DND-41 (cell line): Measurements from ENCODE around the gene CDCP1.
"Not testable (repeated sequence)": the region's sequence is repeated elsewhere in the genome, so short reads cannot be mapped to it uniquely, and the experiment has no call there.

ENCODE experiments used
- ATAC-seq: fragments of 200-7000 bp; cut with Tn5 transposase; 3 replicates; pipeline ENCODE4 v1.9.1; 2021; ENCODE audit warnings: low read depth; ENCODE audit not compliant: insufficient read depth
- DNase-seq: peaks from one replicate; pipeline ENCODE4 v3.0.0-alpha.2; 2020
- H2AFZ ChIP-seq: 2 replicates; pipeline ENCODE4 v1.6.0; 2012; ENCODE audit warnings: low read depth, low read length
- H3K27ac ChIP-seq: 2 replicates; pipeline ENCODE4 v1.5.1; 2012; ENCODE audit warnings: low read length, inconsistent platforms
- H3K27me3 ChIP-seq: fragments of 200-600 bp; sonication (generic); 2 replicates; pipeline ENCODE4 v1.6.0; 2012; ENCODE audit warnings: low read length, mild to moderate bottlenecking, inconsistent platforms; ENCODE audit not compliant: insufficient read depth, poor library complexity
- H3K36me3 ChIP-seq: 2 replicates; pipeline ENCODE4 v1.5.1; 2012; ENCODE audit warnings: low read length, inconsistent platforms; ENCODE audit not compliant: insufficient read depth
- H3K4me1 ChIP-seq: 2 replicates; pipeline ENCODE4 v1.5.1; 2012; ENCODE audit warnings: mild to moderate bottlenecking, low read length; ENCODE audit not compliant: insufficient read depth
- H3K4me2 ChIP-seq: 2 replicates; pipeline ENCODE4 v1.6.0; 2012; ENCODE audit warnings: mild to moderate bottlenecking, moderate library complexity, low read length, inconsistent platforms; ENCODE audit not compliant: insufficient read depth
- H3K4me3 ChIP-seq, 2 experiments: fragments of 200-600 bp in 1 of 2; shearing (Covaris generic) in 1 of 2; 2 replicates each; pipeline ENCODE4 v1.5.1; 2012 to 2016; ENCODE audit warnings: inconsistent platforms in 2 of 2, low read length in 2 of 2, mild to moderate bottlenecking in 2 of 2, low read depth in 1 of 2, moderate library complexity in 1 of 2
- H3K79me2 ChIP-seq: 2 replicates; pipeline ENCODE4 v1.6.0; 2012; ENCODE audit warnings: low read length, inconsistent platforms; ENCODE audit not compliant: insufficient read depth
- H3K9ac ChIP-seq: 2 replicates; pipeline ENCODE4 v1.6.0; 2012; ENCODE audit warnings: low read depth, mild to moderate bottlenecking, inconsistent platforms, low read length, moderate library complexity
- H3K9me3 ChIP-seq: 2 replicates; pipeline ENCODE4 v1.5.1; 2012; ENCODE audit warnings: low read length, moderate library complexity, mild to moderate bottlenecking, inconsistent platforms; ENCODE audit not compliant: insufficient read depth, severe bottlenecking
- H4K20me1 ChIP-seq: 2 replicates; pipeline ENCODE4 v1.6.0; 2012; ENCODE audit warnings: low read length; ENCODE audit not compliant: insufficient read depth
- EZH2 ChIP-seq: IDR thresholded peaks from 3 replicates; pipeline ENCODE4 v1.6.1; 2012; ENCODE audit warnings: borderline replicate concordance, low read depth, mild to moderate bottlenecking, moderate library complexity, low read length, inconsistent platforms; ENCODE audit not compliant: severe bottlenecking
- TF ChIP-seq, protein P1 (sequence below): IDR thresholded peaks from 2 replicates; pipeline ENCODE4 v1.5.1; 2012; ENCODE audit warnings: borderline replicate concordance, low read length, moderate library complexity, mild to moderate bottlenecking; ENCODE audit not compliant: poor library complexity, severe bottlenecking; ENCODE audit errors: extremely low read depth

CDCP1 gene

DNA sequence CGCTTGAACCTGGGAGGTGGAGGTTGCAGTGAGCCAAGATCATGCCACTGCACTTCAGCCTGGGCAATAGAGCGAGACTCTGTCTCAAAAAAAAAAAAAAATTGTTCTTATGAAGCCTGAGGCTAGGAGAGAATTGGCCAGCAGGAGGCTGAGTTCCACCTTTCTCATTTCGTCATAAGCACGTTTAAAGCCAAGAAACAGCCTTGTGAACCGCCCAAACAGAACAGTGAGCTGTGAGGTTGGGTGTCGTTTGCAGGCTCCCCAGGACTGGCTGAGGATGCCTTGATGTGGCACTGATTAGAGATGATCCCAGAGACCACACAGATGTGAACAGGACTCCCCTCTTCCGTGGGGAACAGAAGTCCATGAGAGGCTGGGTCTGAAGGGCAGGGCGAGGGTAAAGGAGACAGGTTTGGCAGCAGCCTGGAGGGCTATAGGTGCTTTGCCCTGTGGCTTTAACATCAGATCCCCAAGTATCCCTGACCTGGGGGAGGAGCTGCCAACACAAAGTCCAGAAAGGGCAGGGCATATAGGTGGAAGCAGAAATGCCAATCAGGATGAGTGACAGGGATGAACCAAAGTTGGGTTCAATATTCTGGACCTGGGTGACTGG is 67.2 kb downstream of the CDCP1 start:
- Histone ChIP-seq H2AFZ (no peak overlapping the region), H3K4me1 (no peaks in the 10 kb centered on the region), H3K4me3 (no peak overlapping the region), H3K9me3 (no peaks in the 10 kb centered on the region), H3K79me2 (no peaks in the 10 kb centered on the region), H3K36me3 (no peaks in the 10 kb centered on the region), H4K20me1 (no peaks in the 10 kb centered on the region), H3K27ac (no peak overlapping the region), H3K4me2 (no peak overlapping the region), H3K27me3 (peaks cover 2% of the 10 kb centered on the region), H3K9ac (no peak overlapping the region)
- no peak for DNase-seq
- no peak for ATAC-seq
- no peak for TF ChIP-seq EZH2
- TF ChIP-seq, protein P1, sequence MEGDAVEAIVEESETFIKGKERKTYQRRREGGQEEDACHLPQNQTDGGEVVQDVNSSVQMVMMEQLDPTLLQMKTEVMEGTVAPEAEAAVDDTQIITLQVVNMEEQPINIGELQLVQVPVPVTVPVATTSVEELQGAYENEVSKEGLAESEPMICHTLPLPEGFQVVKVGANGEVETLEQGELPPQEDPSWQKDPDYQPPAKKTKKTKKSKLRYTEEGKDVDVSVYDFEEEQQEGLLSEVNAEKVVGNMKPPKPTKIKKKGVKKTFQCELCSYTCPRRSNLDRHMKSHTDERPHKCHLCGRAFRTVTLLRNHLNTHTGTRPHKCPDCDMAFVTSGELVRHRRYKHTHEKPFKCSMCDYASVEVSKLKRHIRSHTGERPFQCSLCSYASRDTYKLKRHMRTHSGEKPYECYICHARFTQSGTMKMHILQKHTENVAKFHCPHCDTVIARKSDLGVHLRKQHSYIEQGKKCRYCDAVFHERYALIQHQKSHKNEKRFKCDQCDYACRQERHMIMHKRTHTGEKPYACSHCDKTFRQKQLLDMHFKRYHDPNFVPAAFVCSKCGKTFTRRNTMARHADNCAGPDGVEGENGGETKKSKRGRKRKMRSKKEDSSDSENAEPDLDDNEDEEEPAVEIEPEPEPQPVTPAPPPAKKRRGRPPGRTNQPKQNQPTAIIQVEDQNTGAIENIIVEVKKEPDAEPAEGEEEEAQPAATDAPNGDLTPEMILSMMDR = peak; percentile 13

- H3K4me2 ChIP-seq, ATAC-seq: not testable (repeated sequence)
These were observed 67.9 kb downstream of the CDCP1 start for GRCh38 chr3:45078256-45078655.

DNA sequence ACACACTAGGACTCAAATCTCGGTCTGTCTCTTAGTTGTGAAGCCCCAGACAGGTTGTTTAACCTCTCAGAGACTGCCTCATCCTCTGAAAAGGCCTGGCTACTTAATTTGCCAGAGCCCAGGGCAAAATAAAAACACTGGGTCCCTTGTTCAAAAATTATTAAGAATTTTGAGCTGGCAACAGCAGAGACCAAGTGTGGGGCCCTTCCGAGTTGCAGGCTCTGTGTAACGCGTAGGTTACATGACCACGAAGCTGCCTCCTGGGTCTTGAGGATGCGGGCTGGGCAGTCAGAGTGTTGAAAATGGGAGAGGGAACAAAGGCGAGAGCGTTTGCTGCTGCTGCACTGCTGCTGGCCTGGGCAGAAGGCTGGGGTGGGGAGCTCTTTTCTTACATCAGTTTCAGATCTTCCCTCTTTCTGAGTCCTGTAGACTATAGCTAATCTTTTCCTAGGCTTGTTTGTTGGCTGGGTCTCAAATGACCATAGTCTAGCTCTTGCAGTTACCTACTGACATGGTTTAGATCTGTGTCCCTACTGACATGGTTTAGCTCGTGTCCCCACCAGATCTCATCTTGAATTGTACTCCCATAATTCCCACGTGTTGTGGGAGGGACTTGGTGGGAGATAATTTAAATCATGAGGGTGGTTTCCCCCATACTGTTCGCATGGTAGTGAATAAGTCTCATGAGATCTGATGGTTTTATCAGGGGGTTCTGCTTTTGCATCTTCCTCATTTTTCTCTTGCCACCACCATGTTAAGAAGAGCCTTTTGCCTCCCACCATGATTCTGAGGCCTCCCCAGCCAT is 70.2 kb downstream of the CDCP1 start:
- Histone ChIP-seq H4K20me1 (no peaks in the 10 kb centered on the region), H3K4me2 (no peak overlapping the region), H3K9me3 (no peaks in the 10 kb centered on the region), H3K4me3 (no peak overlapping the region), H3K4me1 (no peaks in the 10 kb centered on the region), H3K9ac (no peak overlapping the region), H2AFZ (no peak overlapping the region), H3K27me3 (no peaks in the 10 kb centered on the region), H3K27ac (no peak overlapping the region), H3K79me2 (no peaks in the 10 kb centered on the region), H3K36me3 (no peaks in the 10 kb centered on the region)
- DNase-seq (no peak), ATAC-seq (no peak)
- no peak for TF ChIP-seq EZH2
- TF ChIP-seq, protein P1 = no peak

More at GRCh38 chr3:45078256-45078655, 67.9 kb downstream of the CDCP1 start:
- H3K27me3 ChIP-seq, H3K4me3 ChIP-seq, H3K9ac ChIP-seq, H2AFZ ChIP-seq, H3K36me3 ChIP-seq, DNase-seq, H3K9me3 ChIP-seq, H3K79me2 ChIP-seq, H3K27ac ChIP-seq, H4K20me1 ChIP-seq, H3K4me1 ChIP-seq: not testable (repeated sequence)

DNA sequence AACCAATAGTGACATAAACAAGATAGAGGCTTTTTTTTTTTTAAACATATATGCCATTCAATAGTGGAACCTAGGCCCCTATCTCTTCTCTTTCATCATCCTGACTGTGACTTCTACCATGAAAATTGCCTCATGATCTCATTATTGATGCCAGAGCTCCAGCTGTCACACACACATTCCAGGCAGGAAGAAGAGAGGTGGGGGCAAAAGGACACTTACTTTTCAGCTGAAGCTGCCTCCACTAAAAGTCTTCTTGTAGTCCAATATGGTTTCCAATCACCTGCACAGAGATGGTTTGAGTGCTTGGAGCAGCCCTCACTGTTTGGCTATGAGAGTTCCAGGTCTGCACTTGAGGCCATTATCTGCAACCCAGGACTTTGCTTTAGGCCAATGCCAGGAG is 75.1 kb downstream of the CDCP1 start:
- no peaks in the 10 kb centered on the region for H3K79me2 ChIP-seq
- TF ChIP-seq, protein P1 = no peak
- H2AFZ ChIP-seq = no peak overlapping the region

More for the DNA sequence above, 75.1 kb downstream of the CDCP1 start:
- no peak overlapping the region for H3K9ac ChIP-seq
- ATAC-seq (no peak), DNase-seq (no peak)
- no peaks in the 10 kb centered on the region for H4K20me1 ChIP-seq
- H3K4me2 ChIP-seq = no peak overlapping the region
- H3K4me3 ChIP-seq = no peak overlapping the region
- H3K4me1 ChIP-seq = no peaks in the 10 kb centered on the region
- H3K36me3 ChIP-seq = no peaks in the 10 kb centered on the region
- H3K9me3 ChIP-seq = no peaks in the 10 kb centered on the region
- no peaks in the 10 kb centered on the region for H3K27me3 ChIP-seq
- no peak overlapping the region for H3K27ac ChIP-seq
